Endothelial cell of umbilical vein (primary cell): ENCODE measurements around the gene PTGIR. TPM values are rescaled to one million over a fixed set of nuclear protein-coding genes. Genes with fewer than 3 reads are reported as not detected.
A peak's percentile ranks its signal among the peaks of the same experiment; 100 is the strongest.

ENCODE experiments used
- BruUV-seq: library from RNA; stranded (reverse); fragments of 400-500 nt; replicated peaks from 2 replicates; lab custom pipeline; 2021; lab: Mats Ljungman, UMichigan
- CTCF ChIA-PET: fragments of 300-600, 350-600 bp; sonication (Branson Sonifier 250); formaldehyde crosslinking; loops from one replicate; lab custom pipeline; 2021; ENCODE audit warnings: antibody characterized with exemption, inconsistent platforms; lab: Charles Lee
- POLR2A ChIA-PET: fragments of 300-600, 350-600 bp; sonication (Branson Sonifier 250); formaldehyde crosslinking; loops from one replicate; lab custom pipeline; 2021; ENCODE audit warnings: antibody characterized with exemption, inconsistent platforms; lab: Charles Lee
- DNase-seq: peaks from one replicate; pipeline ENCODE4 v3.0.0-alpha.2; 2011; ENCODE audit warnings: low read depth, low spot score
- FAIRE-seq: peaks from 2 replicates; lab custom pipeline; 2011; peaks lifted over from hg19 to GRCh38; lab: Jason Lieb, UNC
- H2AFZ ChIP-seq: 2 replicates; pipeline ENCODE4 v1.6.0; 2012; ENCODE audit warnings: low read depth, low read length, control low read depth, inconsistent platforms
- H3K27ac ChIP-seq: 2 replicates; pipeline ENCODE4 v1.5.1; 2011; ENCODE audit warnings: low read depth, mild to moderate bottlenecking, control low read depth, low read length, moderate library complexity; ENCODE audit not compliant: insufficient read depth
- H3K27me3 ChIP-seq, 2 experiments: 2 replicates each; pipeline versions ENCODE4 v1.6.0 to v1.6.1; 2011; ENCODE audit warnings: low read length in 2 of 2, mixed read lengths in 1 of 2; ENCODE audit not compliant: control insufficient read depth in 2 of 2, insufficient read depth in 2 of 2
- H3K36me3 ChIP-seq, 2 experiments: 2 replicates in 1 of 2; 3 replicates in 1 of 2; pipeline ENCODE4 v1.5.1; 2011; ENCODE audit warnings: low read length in 2 of 2, mild to moderate bottlenecking in 1 of 2, moderate library complexity in 1 of 2; ENCODE audit not compliant: control insufficient read depth in 2 of 2, insufficient read depth in 2 of 2; ENCODE audit errors: extremely low read depth in 1 of 2
- H3K4me1 ChIP-seq: 3 replicates; pipeline ENCODE4 v1.5.1; 2011; ENCODE audit warnings: mild to moderate bottlenecking, low read length; ENCODE audit not compliant: control insufficient read depth, insufficient read depth; ENCODE audit errors: extremely low read depth
- H3K4me2 ChIP-seq: 2 replicates; pipeline ENCODE4 v1.6.1; 2011; ENCODE audit warnings: low read length, control low read depth, mixed read lengths; ENCODE audit not compliant: insufficient read depth
- H3K4me3 ChIP-seq, 3 experiments: fragments of 200-600 bp in 1 of 3; sonication (generic), shearing (Covaris generic) in 1 of 3; replicated peaks in 1 of 3; 2 replicates each; pipeline ENCODE4 v1.5.1; 2011 to 2016; ENCODE audit warnings: control low read depth in 3 of 3, low read length in 3 of 3, mild to moderate bottlenecking in 2 of 3, inconsistent platforms in 1 of 3, low read depth in 1 of 3, moderate library complexity in 1 of 3; ENCODE audit not compliant: insufficient read depth in 1 of 3
- H3K79me2 ChIP-seq: 2 replicates; pipeline ENCODE4 v1.6.0; 2012; ENCODE audit warnings: low read length, inconsistent platforms; ENCODE audit not compliant: control insufficient read depth, insufficient read depth
- H3K9ac ChIP-seq: replicated peaks from 2 replicates; pipeline ENCODE3; 2011; ENCODE audit warnings: low read length, control low read depth; ENCODE audit not compliant: insufficient read depth; ENCODE audit errors: extremely low read depth
- H3K9me1 ChIP-seq: replicated peaks from 3 replicates; pipeline ENCODE4 v1.6.0; 2011; ENCODE audit warnings: mild to moderate bottlenecking, low read length; ENCODE audit not compliant: control insufficient read depth, insufficient read depth; ENCODE audit errors: extremely low read depth
- H3K9me3 ChIP-seq: replicated peaks from 2 replicates; pipeline ENCODE4 v1.5.1; 2012; ENCODE audit warnings: low read length, inconsistent platforms; ENCODE audit not compliant: control insufficient read depth, insufficient read depth
- H4K20me1 ChIP-seq: replicated peaks from 2 replicates; pipeline ENCODE3; 2011; ENCODE audit warnings: mild to moderate bottlenecking, low read length; ENCODE audit not compliant: control insufficient read depth, insufficient read depth; ENCODE audit errors: extremely low read depth
- EZH2 ChIP-seq: IDR thresholded peaks from 2 replicates; pipeline ENCODE4 v1.6.1; 2012; ENCODE audit warnings: borderline replicate concordance, low read depth, mild to moderate bottlenecking, moderate library complexity, low read length, inconsistent platforms; ENCODE audit not compliant: severe bottlenecking
- FOS ChIP-seq: IDR thresholded peaks from 2 replicates; pipeline ENCODE4 v1.6.1; 2011; ENCODE audit warnings: mild to moderate bottlenecking, low read length, moderate library complexity, borderline replicate concordance; ENCODE audit not compliant: insufficient read depth
- GATA2 ChIP-seq: IDR thresholded peaks from 2 replicates; pipeline ENCODE4 v1.7.0; 2011; ENCODE audit warnings: low read depth, mild to moderate bottlenecking, moderate library complexity, mixed read lengths, low read length; ENCODE audit not compliant: insufficient read length, insufficient read depth
- JUN ChIP-seq: IDR thresholded peaks from 2 replicates; pipeline ENCODE4 v1.6.1; 2011; ENCODE audit warnings: borderline replicate concordance, low read depth; ENCODE audit not compliant: insufficient read length, insufficient read depth
- MYC ChIP-seq: IDR thresholded peaks from one replicate; pipeline ENCODE4 v1.6.1; 2011; ENCODE audit warnings: mild to moderate bottlenecking, low read depth, low read length
- POLR2A ChIP-seq: IDR thresholded peaks from 2 replicates; pipeline ENCODE4 v1.6.1; 2012; ENCODE audit warnings: low read depth, mild to moderate bottlenecking, control low read depth, low read length
- POLR2AphosphoS5 ChIP-seq: IDR thresholded peaks from 2 replicates; pipeline ENCODE4 v1.6.1; 2012; ENCODE audit warnings: low read depth, mild to moderate bottlenecking, control low read depth, low read length, moderate library complexity; ENCODE audit not compliant: insufficient read depth
- dilution Hi-C: fragments of 300-500 bp; cut with MboI; formaldehyde crosslinking; loops from one replicate; pipeline ENCODE4 v1.15.0; 2019; ENCODE audit warnings: low sequenced_read_pairs; ENCODE audit not compliant: extremely low pct_ligation_motif_present
- intact Hi-C: fragments of 100-400 bp; cut with micrococcal nuclease; formaldehyde crosslinking; loops from one replicate; pipeline ENCODE4 v1.10.0; 2022
- polyA plus RNA-seq, 4 experiments: library from polyadenylated mRNA; depleted of rRNA in 3 of 4; stranded (reverse) in 3 of 4; unstranded in 1 of 4; fragments of >200 nt; gene quantifications; 2 replicates each; pipeline versions ENCODE4 v1.2.1 to v1.2.3, GENCODE V29; 2011 to 2012; ENCODE audit warnings: missing spikeins in 1 of 4
- total RNA-seq: library from RNA; stranded (reverse); gene quantifications from 2 replicates; pipeline ENCODE4 v1.2.3, GENCODE V29; 2021
- TF ChIP-seq, protein P1 (sequence below), 2 donors: IDR thresholded peaks; 1 replicate in 1 of 2; 2 replicates in 1 of 2; pipeline ENCODE4 v1.5.1; 2011; ENCODE audit warnings: low read length in 2 of 2, mild to moderate bottlenecking in 2 of 2, moderate library complexity in 2 of 2, control low read depth in 1 of 2, inconsistent platforms in 1 of 2, low read depth in 1 of 2; ENCODE audit not compliant: insufficient read depth in 1 of 2; ENCODE audit errors: extremely low read depth in 1 of 2
- TF ChIP-seq, protein P2 (sequence below): IDR thresholded peaks from 2 replicates; pipeline ENCODE4 v1.6.1; 2011; ENCODE audit not compliant: insufficient read depth, insufficient read length

PTGIR gene
- total and polyA plus RNA-seq, 2 donors (not counting 3 experiments of a cell fraction or from before 2014, with no cell fraction given), result 0.55 to 2.7 TPM

DNA sequence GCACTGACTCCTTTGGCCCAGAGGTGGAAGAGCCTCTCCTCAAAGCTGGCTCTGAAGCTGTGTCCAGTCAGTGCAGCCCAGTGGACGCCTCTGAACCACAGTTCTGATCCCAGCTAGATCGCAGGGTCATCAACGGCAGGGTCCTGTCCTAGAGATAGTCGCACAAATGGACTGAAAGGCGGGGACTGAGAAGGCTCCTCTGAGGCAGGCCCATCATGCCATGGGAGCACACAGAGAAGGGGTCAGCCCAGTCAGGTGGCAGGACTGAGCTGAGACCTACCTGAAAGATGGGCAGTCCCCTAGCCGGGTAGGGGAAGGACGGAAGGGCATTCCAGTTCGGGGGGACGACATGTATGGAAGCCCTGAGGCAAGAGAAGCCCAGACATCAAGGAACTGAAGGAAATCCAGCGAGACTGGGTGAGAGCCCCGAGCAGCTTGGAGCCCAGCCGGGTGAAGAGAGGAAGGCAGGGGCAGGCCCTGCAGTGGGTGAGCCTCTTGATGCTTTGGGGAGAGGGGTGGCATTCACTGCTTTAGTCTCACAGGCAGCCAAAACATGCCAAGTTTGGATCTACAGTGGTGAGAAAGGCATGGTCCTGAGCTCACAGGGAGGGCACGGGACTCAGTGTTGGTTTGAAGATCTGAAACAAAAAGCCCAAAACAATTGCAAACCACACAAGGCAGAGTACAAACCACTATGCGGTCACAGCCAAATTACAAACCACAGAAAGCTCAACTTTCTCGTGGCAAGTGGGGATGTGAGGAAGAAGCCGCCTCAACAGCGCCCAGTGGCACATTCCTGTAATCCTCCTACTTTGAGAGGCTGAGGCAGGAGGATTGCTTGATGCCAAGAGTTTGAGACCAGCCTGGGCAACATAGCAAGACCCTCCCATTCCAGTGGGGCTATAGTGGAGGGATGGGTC, 13.8 kb downstream of the PTGIR start:
- Histone ChIP-seq H3K36me3 (peaks cover 13 to 41% of the 10 kb centered on the region in 2 experiments), H4K20me1 (no peaks in the 10 kb centered on the region), H3K4me3 (no peak overlapping the region), H3K4me2 (no peak overlapping the region), H3K79me2 (peaks cover 4% of the 10 kb centered on the region), H2AFZ (no peak overlapping the region), H3K27ac (no peak overlapping the region), H3K4me1 (peaks cover 4% of the 10 kb centered on the region), H3K27me3 (no peaks in the 10 kb centered on the region), H3K9ac (no peak overlapping the region), H3K9me3 (no peaks in the 10 kb centered on the region), H3K9me1 (no peaks in the 10 kb centered on the region)
- intact Hi-C loops (no loop called here), dilution Hi-C loops (no loop called here)
- DNase-seq (no peak), FAIRE-seq (peak; percentile 42)
- ChIA-PET POLR2A (interaction anchor here (0.6 kb wide), 1 partner anchor 144 kb away, joined by 3 read pairs; no protein-coding TSS in a partner anchor), CTCF (interaction anchor here (0.9 to 13.9 kb wide), 6 partner anchors 10 to 83 kb away, joined by 3 to 422 read pairs (median 4); partner anchors contain the start of genes CALM3 and DACT3)
- TF ChIP-seq GATA2 (no peak), POLR2AphosphoS5 (no peak), JUN (no peak), EZH2 (no peak), POLR2A (no peak), MYC (no peak), FOS (no peak)
- TF ChIP-seq, protein P1, sequence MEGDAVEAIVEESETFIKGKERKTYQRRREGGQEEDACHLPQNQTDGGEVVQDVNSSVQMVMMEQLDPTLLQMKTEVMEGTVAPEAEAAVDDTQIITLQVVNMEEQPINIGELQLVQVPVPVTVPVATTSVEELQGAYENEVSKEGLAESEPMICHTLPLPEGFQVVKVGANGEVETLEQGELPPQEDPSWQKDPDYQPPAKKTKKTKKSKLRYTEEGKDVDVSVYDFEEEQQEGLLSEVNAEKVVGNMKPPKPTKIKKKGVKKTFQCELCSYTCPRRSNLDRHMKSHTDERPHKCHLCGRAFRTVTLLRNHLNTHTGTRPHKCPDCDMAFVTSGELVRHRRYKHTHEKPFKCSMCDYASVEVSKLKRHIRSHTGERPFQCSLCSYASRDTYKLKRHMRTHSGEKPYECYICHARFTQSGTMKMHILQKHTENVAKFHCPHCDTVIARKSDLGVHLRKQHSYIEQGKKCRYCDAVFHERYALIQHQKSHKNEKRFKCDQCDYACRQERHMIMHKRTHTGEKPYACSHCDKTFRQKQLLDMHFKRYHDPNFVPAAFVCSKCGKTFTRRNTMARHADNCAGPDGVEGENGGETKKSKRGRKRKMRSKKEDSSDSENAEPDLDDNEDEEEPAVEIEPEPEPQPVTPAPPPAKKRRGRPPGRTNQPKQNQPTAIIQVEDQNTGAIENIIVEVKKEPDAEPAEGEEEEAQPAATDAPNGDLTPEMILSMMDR (IDR thresholded peaks at IDR 0.05; ENCODE audit: extremely low read depth in 1 of 2, insufficient read depth in 1 of 2, low read depth in 1 of 2, low read length in 2 of 2), result no peak
- TF ChIP-seq, protein P2, sequence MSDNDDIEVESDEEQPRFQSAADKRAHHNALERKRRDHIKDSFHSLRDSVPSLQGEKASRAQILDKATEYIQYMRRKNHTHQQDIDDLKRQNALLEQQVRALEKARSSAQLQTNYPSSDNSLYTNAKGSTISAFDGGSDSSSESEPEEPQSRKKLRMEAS, result no peak
- no TSS peak for BruUV-seq
